ENCODE measurements around the gene AP3B1. TPM values are rescaled to one million over a fixed set of nuclear protein-coding genes. Genes with fewer than 3 reads are reported as not detected.
A peak's percentile ranks its signal among the peaks of the same experiment; 100 is the strongest.

The AP3B1 gene
- total RNA-seq, 1 donor from 2014 or later, result 14.3 TPM

GRCh38 chr5:77993141-77993854 is 301.2 kb downstream of the AP3B1 start:
- no peak for DNase-seq
- peak overlapping the region; percentile 48 for H3K27ac Mint-ChIP-seq (ENCODE audit: unreplicated experiment)
- H3K9me3 Mint-ChIP-seq (ENCODE audit: unreplicated experiment), result peaks cover 2% of the 10 kb centered on the region
- no peaks in the 10 kb centered on the region for H3K36me3 Mint-ChIP-seq (ENCODE audit: unreplicated experiment)
- no peak for TF ChIP-seq CTCF (IDR thresholded peaks at IDR 0.05; ENCODE audit: partially characterized antibody, unreplicated experiment)
- no peak overlapping the region for H3K4me3 Mint-ChIP-seq (ENCODE audit: unreplicated experiment)
- peaks cover 31% of the 10 kb centered on the region for H3K4me1 Mint-ChIP-seq (ENCODE audit: low read depth, unreplicated experiment)
- H3K27me3 Mint-ChIP-seq (ENCODE audit: unreplicated experiment), result peaks cover 6% of the 10 kb centered on the region

- DNase-seq, result no peak
- no peak for TF ChIP-seq CTCF (IDR thresholded peaks at IDR 0.05; ENCODE audit: partially characterized antibody, unreplicated experiment)
- peaks cover 35% of the 10 kb centered on the region for H3K4me1 Mint-ChIP-seq (ENCODE audit: low read depth, unreplicated experiment)
- H3K27me3 Mint-ChIP-seq (ENCODE audit: unreplicated experiment), result peaks cover 8% of the 10 kb centered on the region
- H3K27ac Mint-ChIP-seq (ENCODE audit: unreplicated experiment), result no peak overlapping the region
- peaks cover 2% of the 10 kb centered on the region for H3K9me3 Mint-ChIP-seq (ENCODE audit: unreplicated experiment)
- no peaks in the 10 kb centered on the region for H3K36me3 Mint-ChIP-seq (ENCODE audit: unreplicated experiment)
- no peak overlapping the region for H3K4me3 Mint-ChIP-seq (ENCODE audit: unreplicated experiment)
These were observed 303.4 kb downstream of the AP3B1 start for GRCh38 chr5:77991084-77991483.

- no peaks in the 10 kb centered on the region for H3K36me3 Mint-ChIP-seq (ENCODE audit: unreplicated experiment)
- peaks cover 34% of the 10 kb centered on the region for H3K4me1 Mint-ChIP-seq (ENCODE audit: low read depth, unreplicated experiment)
- peak; percentile 42 for DNase-seq
- H3K27ac Mint-ChIP-seq (ENCODE audit: unreplicated experiment), result no peak overlapping the region
- no peak overlapping the region for H3K4me3 Mint-ChIP-seq (ENCODE audit: unreplicated experiment)
- no peak for TF ChIP-seq CTCF (IDR thresholded peaks at IDR 0.05; ENCODE audit: partially characterized antibody, unreplicated experiment)
- H3K9me3 Mint-ChIP-seq (ENCODE audit: unreplicated experiment), result peaks cover 2% of the 10 kb centered on the region
- H3K27me3 Mint-ChIP-seq (ENCODE audit: unreplicated experiment), result peaks cover 6% of the 10 kb centered on the region
These were observed 304.5 kb downstream of the AP3B1 start for GRCh38 chr5:77990020-77990419.

GRCh38 chr5:77987988-77988387 is 306.5 kb downstream of the AP3B1 start:
- H3K4me3 Mint-ChIP-seq (ENCODE audit: unreplicated experiment), result no peak overlapping the region
- H3K27me3 Mint-ChIP-seq (ENCODE audit: unreplicated experiment), result peaks cover 5% of the 10 kb centered on the region
- no peak for TF ChIP-seq CTCF (IDR thresholded peaks at IDR 0.05; ENCODE audit: partially characterized antibody, unreplicated experiment)
- DNase-seq, result no peak
- peaks cover 2% of the 10 kb centered on the region for H3K9me3 Mint-ChIP-seq (ENCODE audit: unreplicated experiment)
- peaks cover 33% of the 10 kb centered on the region for H3K4me1 Mint-ChIP-seq (ENCODE audit: low read depth, unreplicated experiment)
- H3K27ac Mint-ChIP-seq (ENCODE audit: unreplicated experiment), result no peak overlapping the region
- no peaks in the 10 kb centered on the region for H3K36me3 Mint-ChIP-seq (ENCODE audit: unreplicated experiment)

- Mint-ChIP-seq H3K4me1 (ENCODE audit: low read depth, unreplicated experiment) (peaks cover 27% of the 10 kb centered on the region), H3K27me3 (ENCODE audit: unreplicated experiment) (peaks cover 4% of the 10 kb centered on the region), H3K36me3 (ENCODE audit: unreplicated experiment) (no peaks in the 10 kb centered on the region), H3K27ac (ENCODE audit: unreplicated experiment) (no peak overlapping the region), H3K4me3 (ENCODE audit: unreplicated experiment) (no peak overlapping the region), H3K9me3 (ENCODE audit: unreplicated experiment) (no peaks in the 10 kb centered on the region)
- TF ChIP-seq CTCF (IDR thresholded peaks at IDR 0.05; ENCODE audit: partially characterized antibody, unreplicated experiment), result no peak
- no peak for DNase-seq
These were observed 307.2 kb downstream of the AP3B1 start for GRCh38 chr5:77987331-77987730.

All from glutamatergic neuron (in vitro differentiated cells).